ENCODE data around the gene TP63. TPM values are rescaled to one million over a fixed set of nuclear protein-coding genes. Genes with fewer than 3 reads are reported as not detected.

TP63 gene
- polyA plus RNA-seq, 1 donor from 2014 or later = 0.12 TPM

- H4K20me1 ChIP-seq (ENCODE audit: insufficient read depth) = no peaks in the 10 kb centered on the region
- H3K27me3 ChIP-seq (ENCODE audit: insufficient read depth, low read depth, low read length) = no peaks in the 10 kb centered on the region
- no peak overlapping the region for H3K27ac ChIP-seq (ENCODE audit: low read length)
- H3K79me2 ChIP-seq (replicated peaks; ENCODE audit: insufficient read depth, low read length) = no peaks in the 10 kb centered on the region
- no peaks in the 10 kb centered on the region for H3K9me3 ChIP-seq (ENCODE audit: low read length)
- H2AFZ ChIP-seq (ENCODE audit: low read depth, low read length) = no peak overlapping the region
- no peak for TF ChIP-seq SMC3 (conservative IDR thresholded peaks at IDR 0.05; ENCODE audit: poor library complexity)
- TF ChIP-seq POLR2AphosphoS5 (IDR thresholded peaks at IDR 0.05) = no peak
- TF ChIP-seq REST (IDR thresholded peaks at IDR 0.05; ENCODE audit: borderline replicate concordance) = no peak
- TF ChIP-seq TAF1 (IDR thresholded peaks at IDR 0.05; ENCODE audit: low read depth) = no peak
- no peak for TF ChIP-seq CTCF (IDR thresholded peaks at IDR 0.05; ENCODE audit: poor library complexity, severe bottlenecking)
- no peak for TF ChIP-seq RAD21 (conservative IDR thresholded peaks at IDR 0.05)
- no peak for TF ChIP-seq EZH2 (IDR thresholded peaks at IDR 0.05; ENCODE audit: borderline replicate concordance, insufficient read depth, low read length, poor library complexity, severe bottlenecking)
- no peak for TF ChIP-seq MXI1 (conservative IDR thresholded peaks at IDR 0.05; ENCODE audit: poor library complexity, severe bottlenecking)
- no peak for TF ChIP-seq EP300 (conservative IDR thresholded peaks at IDR 0.05; ENCODE audit: poor library complexity, severe bottlenecking)
- H3K9me2 ChIP-seq (ENCODE audit: insufficient read depth, low read length) = no peaks in the 10 kb centered on the region
- no peak overlapping the region for H3K4me2 ChIP-seq (ENCODE audit: low read length)
- no peak overlapping the region for H3K9ac ChIP-seq (ENCODE audit: low read length)
- H3K36me3 ChIP-seq (ENCODE audit: insufficient read depth, low read length) = no peaks in the 10 kb centered on the region
- H3K4me3 ChIP-seq (ENCODE audit: low read length) = no peak overlapping the region
- H3F3A ChIP-seq (ENCODE audit: insufficient read depth, low read length, poor library complexity, severe bottlenecking) = no peaks in the 10 kb centered on the region
These were observed 68.7 kb downstream of the TP63 start for GRCh38 chr3:189699885-189700284.

- H3F3A ChIP-seq (ENCODE audit: insufficient read depth, low read length, poor library complexity, severe bottlenecking) = no peaks in the 10 kb centered on the region
- no peaks in the 10 kb centered on the region for H3K9me2 ChIP-seq (ENCODE audit: insufficient read depth, low read length)
- no peak overlapping the region for H3K27ac ChIP-seq (ENCODE audit: low read length)
- no peak overlapping the region for H3K9ac ChIP-seq (ENCODE audit: low read length)
- H4K20me1 ChIP-seq (ENCODE audit: insufficient read depth) = no peaks in the 10 kb centered on the region
- TF ChIP-seq EZH2 (IDR thresholded peaks at IDR 0.05; ENCODE audit: borderline replicate concordance, insufficient read depth, low read length, poor library complexity, severe bottlenecking) (no peak), RAD21 (conservative IDR thresholded peaks at IDR 0.05) (no peak), MXI1 (conservative IDR thresholded peaks at IDR 0.05; ENCODE audit: poor library complexity, severe bottlenecking) (no peak), CTCF (IDR thresholded peaks at IDR 0.05; ENCODE audit: poor library complexity, severe bottlenecking) (no peak), TAF1 (IDR thresholded peaks at IDR 0.05; ENCODE audit: low read depth) (no peak), REST (IDR thresholded peaks at IDR 0.05; ENCODE audit: borderline replicate concordance) (no peak), POLR2AphosphoS5 (IDR thresholded peaks at IDR 0.05) (no peak), EP300 (conservative IDR thresholded peaks at IDR 0.05; ENCODE audit: poor library complexity, severe bottlenecking) (no peak), SMC3 (conservative IDR thresholded peaks at IDR 0.05; ENCODE audit: poor library complexity) (no peak)
- H3K4me2 ChIP-seq (ENCODE audit: low read length) = no peak overlapping the region
- H3K27me3 ChIP-seq (ENCODE audit: insufficient read depth, low read depth, low read length) = no peaks in the 10 kb centered on the region
- H3K4me3 ChIP-seq (ENCODE audit: low read length) = no peak overlapping the region
- no peak overlapping the region for H2AFZ ChIP-seq (ENCODE audit: low read depth, low read length)
- H3K36me3 ChIP-seq (ENCODE audit: insufficient read depth, low read length) = no peaks in the 10 kb centered on the region
- no peaks in the 10 kb centered on the region for H3K79me2 ChIP-seq (replicated peaks; ENCODE audit: insufficient read depth, low read length)
- no peaks in the 10 kb centered on the region for H3K9me3 ChIP-seq (ENCODE audit: low read length)
These were observed 71.0 kb downstream of the TP63 start for GRCh38 chr3:189702066-189702646.
